Large intestine (tissue), 3 donors: ENCODE measurements around the gene ERMARD. TPM values are rescaled to one million over a fixed set of nuclear protein-coding genes. Genes with fewer than 3 reads are reported as not detected.

Experiments
- DNase-seq, 2 donors: peaks; one replicate each; pipeline versions ENCODE4 v3.0.0 to v3.0.0-alpha.2; 2013
- H3K27ac ChIP-seq: one replicate; pipeline ENCODE4 v1.5.1; 2013; ENCODE audit warnings: low read length
- H3K27me3 ChIP-seq: 2 replicates; pipeline ENCODE4 v1.6.1; 2013; ENCODE audit warnings: low read length; ENCODE audit not compliant: control insufficient read depth, insufficient read depth
- H3K36me3 ChIP-seq: 2 replicates; pipeline ENCODE4 v1.6.1; 2013; ENCODE audit warnings: low read length; ENCODE audit not compliant: control insufficient read depth, insufficient read depth
- H3K4me1 ChIP-seq: one replicate; pipeline ENCODE4 v1.6.1; 2013; ENCODE audit warnings: low read length; ENCODE audit not compliant: control insufficient read depth, insufficient read depth
- H3K4me3 ChIP-seq: one replicate; pipeline ENCODE4 v1.5.1; 2013; ENCODE audit warnings: low read length
- H3K9me3 ChIP-seq: one replicate; pipeline ENCODE4 v1.6.1; 2013; ENCODE audit warnings: mild to moderate bottlenecking, low read depth, low read length, moderate library complexity; ENCODE audit not compliant: control insufficient read depth
- whole genome bisulfite sequencing: methylation state at CpG from one replicate; pipeline ENCODE4 v1.1.5; 2013; ENCODE audit warnings: low lambda C conversion rate; ENCODE audit not compliant: insufficient coverage; 5-methylcytosine and 5-hydroxymethylcytosine counted together
- polyA plus RNA-seq: library from polyadenylated mRNA; unstranded; fragments of 120-200 nt; gene quantifications from one replicate; pipeline ENCODE4 v1.2.1, GENCODE V29; 2013

The ERMARD gene
- polyA plus RNA-seq, 1 donor, result 25.6 TPM

DNA sequence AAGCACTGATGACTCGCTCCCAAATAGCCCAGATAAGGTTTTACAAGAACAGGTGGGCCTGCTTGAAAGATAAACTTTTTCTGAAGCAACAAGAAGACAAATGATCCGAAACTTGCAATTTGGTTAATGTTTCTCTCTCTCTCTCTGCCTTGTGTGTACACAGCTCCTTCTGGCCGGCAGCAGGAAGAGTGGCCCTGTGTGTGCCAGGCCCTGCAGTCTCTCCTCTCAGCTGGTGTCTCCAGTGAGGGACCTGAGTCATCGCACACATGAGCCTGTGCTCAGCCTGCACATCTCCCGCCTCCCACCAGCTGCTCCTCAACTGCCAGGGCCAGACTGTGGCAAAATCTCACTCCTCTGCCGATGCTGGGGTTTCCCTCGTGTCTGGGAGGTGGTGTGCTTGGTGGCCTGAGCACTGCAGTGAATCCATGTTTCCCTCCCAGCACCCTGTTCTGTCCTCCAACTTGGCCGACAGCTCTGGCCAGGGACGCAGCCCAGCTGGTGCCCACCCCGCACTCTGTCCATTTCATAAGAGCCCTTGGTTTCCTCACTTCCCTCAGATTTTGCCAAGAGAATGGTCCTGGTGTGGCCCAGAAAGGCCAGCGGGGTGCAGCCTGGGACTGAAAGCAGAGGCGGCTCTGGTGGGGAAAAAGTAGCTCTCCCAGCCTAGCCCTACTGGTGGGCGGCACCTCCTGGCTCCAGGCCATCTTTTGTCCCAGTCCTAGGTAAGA, 49.4 kb downstream of the ERMARD start:
- Histone ChIP-seq H3K4me3 (no peak overlapping the region), H3K27ac (peak overlapping the region; percentile 72), H3K4me1 (peaks cover 35% of the 10 kb centered on the region), H3K27me3 (no peaks in the 10 kb centered on the region), H3K36me3 (no peaks in the 10 kb centered on the region), H3K9me3 (no peaks in the 10 kb centered on the region)
- 40% methylated on average over 1 of the region's 13 CpGs for WGBS
- DNase-seq, result peak; percentile 47 to 74

DNA sequence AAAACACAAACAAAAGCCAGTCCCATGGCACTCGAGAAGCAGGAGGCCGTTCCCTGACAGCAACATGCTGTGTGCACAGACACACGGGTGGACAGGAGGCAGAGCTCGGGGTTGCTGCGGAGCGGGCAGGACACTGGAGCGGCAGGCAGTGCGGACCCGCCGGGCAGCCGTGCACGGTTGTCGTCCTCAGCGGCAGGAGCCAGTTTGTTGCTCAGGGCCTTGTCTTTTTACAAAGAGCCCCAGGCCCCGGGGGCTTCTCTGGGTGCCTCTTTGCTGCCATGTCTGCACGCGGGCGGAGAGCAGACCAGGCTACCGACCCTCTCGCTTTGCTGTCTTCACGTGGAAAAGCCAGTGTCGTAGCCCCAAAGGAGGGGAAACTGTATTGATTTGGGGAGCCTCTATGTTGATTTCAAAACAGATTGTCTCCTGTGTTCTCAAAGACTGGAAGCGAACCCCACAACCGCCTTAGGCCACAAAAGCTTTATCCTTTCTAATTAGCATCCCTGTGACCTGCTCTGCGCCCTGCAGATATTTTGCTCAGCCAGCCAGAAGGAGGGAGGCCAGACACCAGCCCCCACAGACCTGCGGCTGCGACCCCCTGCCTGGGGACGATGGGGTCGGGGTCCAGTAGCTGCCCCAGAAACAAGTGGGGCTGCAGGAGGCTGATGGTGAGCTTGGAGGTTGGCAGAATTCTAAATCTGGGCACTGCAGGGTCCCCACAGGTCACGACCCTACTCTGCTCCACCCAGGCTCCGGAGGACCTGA, 50.2 kb downstream of the ERMARD start:
- H3K27me3 ChIP-seq, result no peaks in the 10 kb centered on the region
- H3K9me3 ChIP-seq, result no peaks in the 10 kb centered on the region
- WGBS, result no CpG with 5 or more reads among the region's 31 CpGs
- DNase-seq, result no peak
- no peak overlapping the region for H3K4me3 ChIP-seq
- no peaks in the 10 kb centered on the region for H3K36me3 ChIP-seq
- H3K4me1 ChIP-seq, result peaks cover 35% of the 10 kb centered on the region
- peak overlapping the region; percentile 72 for H3K27ac ChIP-seq

- no peak overlapping the region for H3K27ac ChIP-seq
- WGBS, result 100% methylated on average over 2 of the region's 9 CpGs
These were observed 51.4 kb downstream of the ERMARD start for GRCh38 chr6:169802790-169803189.

GRCh38 chr6:169803271-169803811, 51.9 kb downstream of the ERMARD start:
- no peaks in the 10 kb centered on the region for H3K36me3 ChIP-seq
- H3K27me3 ChIP-seq, result no peaks in the 10 kb centered on the region
- no CpG with 5 or more reads among the region's 7 CpGs for WGBS
- H3K4me3 ChIP-seq, result no peak overlapping the region
- peaks cover 35% of the 10 kb centered on the region for H3K4me1 ChIP-seq
- H3K27ac ChIP-seq, result no peak overlapping the region
- DNase-seq, result no peak
- no peaks in the 10 kb centered on the region for H3K9me3 ChIP-seq

More at GRCh38 chr6:169802790-169803189, 51.4 kb downstream of the ERMARD start:
- peaks cover 35% of the 10 kb centered on the region for H3K4me1 ChIP-seq
- no peaks in the 10 kb centered on the region for H3K36me3 ChIP-seq
- DNase-seq, result no peak
- no peak overlapping the region for H3K4me3 ChIP-seq
- H3K9me3 ChIP-seq, result no peaks in the 10 kb centered on the region
- no peaks in the 10 kb centered on the region for H3K27me3 ChIP-seq

DNA sequence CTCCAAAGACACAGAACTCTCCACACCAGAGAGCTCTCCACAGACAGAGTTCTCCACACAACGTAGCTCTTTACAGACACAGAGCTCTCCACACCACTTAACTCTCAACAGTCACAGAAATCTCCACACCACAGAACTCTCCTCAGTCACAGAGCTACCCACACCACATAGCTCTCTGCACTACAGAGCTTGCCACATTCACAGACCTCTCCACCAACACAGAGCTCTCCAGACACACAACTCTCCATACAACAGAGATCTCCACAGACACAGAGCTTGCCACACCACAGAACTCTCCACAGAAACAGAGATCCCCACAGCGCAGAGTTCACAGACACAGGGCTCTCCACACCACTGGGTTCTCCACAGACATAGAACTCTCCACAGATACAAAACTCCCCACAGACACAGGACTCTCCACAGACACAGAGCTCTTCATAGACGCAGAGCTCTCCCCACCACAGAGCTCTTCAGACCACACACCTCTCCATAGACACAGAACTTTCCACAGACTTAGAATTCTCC, 52.5 kb downstream of the ERMARD start:
- H3K36me3 ChIP-seq, result no peaks in the 10 kb centered on the region
- H3K27me3 ChIP-seq, result no peaks in the 10 kb centered on the region
- peaks cover 30% of the 10 kb centered on the region for H3K4me1 ChIP-seq
- no CpG with 5 or more reads among the region's 3 CpGs for WGBS
- no peak overlapping the region for H3K27ac ChIP-seq
- no peak for DNase-seq
- no peak overlapping the region for H3K4me3 ChIP-seq
- no peaks in the 10 kb centered on the region for H3K9me3 ChIP-seq

DNA sequence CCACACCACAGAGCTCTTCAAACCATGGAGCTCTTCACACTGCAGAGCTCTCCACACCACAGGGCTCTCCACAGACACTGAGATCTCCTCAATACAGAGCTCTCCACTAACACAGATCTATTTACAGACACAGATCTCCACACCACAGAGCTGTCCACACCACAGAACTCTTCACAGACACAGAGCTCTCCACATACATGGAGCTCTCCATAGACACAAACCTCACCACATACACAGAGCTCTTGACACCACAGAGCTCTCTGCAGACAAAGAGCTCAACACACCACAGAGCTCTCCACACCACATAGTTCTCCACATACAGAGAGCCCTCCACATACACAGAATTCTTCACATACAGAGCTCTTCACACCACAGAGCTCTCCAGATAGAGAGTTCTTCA, 53.0 kb downstream of the ERMARD start:
- H3K27ac ChIP-seq, result no peak overlapping the region
- H3K27me3 ChIP-seq, result no peaks in the 10 kb centered on the region
- no peak for DNase-seq
- peaks cover 29% of the 10 kb centered on the region for H3K4me1 ChIP-seq
- H3K36me3 ChIP-seq, result no peaks in the 10 kb centered on the region
- H3K4me3 ChIP-seq, result no peak overlapping the region
- H3K9me3 ChIP-seq, result no peaks in the 10 kb centered on the region

GRCh38 chr6:169805242-169805838, 53.9 kb downstream of the ERMARD start:
- no peak for DNase-seq
- Histone ChIP-seq H3K4me1 (peaks cover 29% of the 10 kb centered on the region), H3K36me3 (no peaks in the 10 kb centered on the region), H3K4me3 (no peak overlapping the region), H3K27ac (no peak overlapping the region), H3K27me3 (no peaks in the 10 kb centered on the region), H3K9me3 (no peaks in the 10 kb centered on the region)
- no CpG with 5 or more reads among the region's 7 CpGs for WGBS

DNA sequence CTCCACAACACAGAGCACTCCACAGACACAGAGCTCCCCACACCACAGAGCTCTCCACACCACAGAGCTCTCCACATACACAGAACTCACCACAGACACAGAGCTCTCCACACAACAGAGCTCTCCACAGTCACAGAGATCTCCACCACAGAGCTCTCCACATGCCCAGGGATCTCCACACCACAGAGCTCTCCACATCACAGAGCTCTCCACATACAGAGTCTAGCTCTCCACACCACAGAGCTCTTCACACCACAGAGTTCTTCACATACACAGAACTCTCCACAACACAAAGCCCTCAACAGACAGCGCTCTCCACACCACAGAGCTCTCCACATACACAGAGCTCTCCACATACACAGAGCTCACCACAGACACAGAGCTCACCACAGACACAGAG, 55.3 kb downstream of the ERMARD start:
- WGBS, result no CpG with 5 or more reads among the region's 1 CpG
- Histone ChIP-seq H3K4me1 (peaks cover 25% of the 10 kb centered on the region), H3K4me3 (no peak overlapping the region), H3K27me3 (no peaks in the 10 kb centered on the region), H3K36me3 (no peaks in the 10 kb centered on the region), H3K27ac (no peak overlapping the region), H3K9me3 (no peaks in the 10 kb centered on the region)
- DNase-seq, result no peak

DNA sequence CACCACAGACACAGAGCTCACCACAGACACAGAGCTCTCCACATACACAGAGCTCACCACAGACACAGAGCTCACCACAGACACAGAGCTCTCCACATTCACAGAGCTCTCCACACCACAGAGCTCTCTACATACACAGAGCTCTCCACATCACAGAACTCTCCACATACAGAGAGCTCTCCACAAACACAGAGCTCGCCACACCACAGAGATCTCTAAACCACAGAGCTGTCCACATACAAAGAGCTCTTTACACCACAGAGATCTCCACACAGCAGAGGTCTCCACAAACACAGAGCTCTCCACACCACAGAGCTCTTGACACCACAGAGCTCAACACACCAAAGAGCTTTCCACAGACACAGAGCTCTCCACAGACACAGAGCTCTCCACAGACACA, 55.8 kb downstream of the ERMARD start:
- H3K9me3 ChIP-seq, result no peaks in the 10 kb centered on the region
- H3K4me3 ChIP-seq, result no peak overlapping the region
- no peaks in the 10 kb centered on the region for H3K36me3 ChIP-seq
- H3K27ac ChIP-seq, result no peak overlapping the region
- DNase-seq, result no peak
- H3K4me1 ChIP-seq, result peaks cover 19% of the 10 kb centered on the region
- H3K27me3 ChIP-seq, result no peaks in the 10 kb centered on the region
- WGBS, result no CpG with 5 or more reads among the region's 1 CpG
